RCC 7860 (cell line): ENCODE measurements around the gene RAD50.

Source experiments
- DNase-seq: peaks from one replicate; pipeline ENCODE4 v3.0.0-alpha.2; 2015; ENCODE audit warnings: low spot score
- FAIRE-seq: peaks from 2 replicates; lab custom pipeline; 2012; peaks lifted over from hg19 to GRCh38; lab: Jason Lieb, UNC

The RAD50 gene

DNA sequence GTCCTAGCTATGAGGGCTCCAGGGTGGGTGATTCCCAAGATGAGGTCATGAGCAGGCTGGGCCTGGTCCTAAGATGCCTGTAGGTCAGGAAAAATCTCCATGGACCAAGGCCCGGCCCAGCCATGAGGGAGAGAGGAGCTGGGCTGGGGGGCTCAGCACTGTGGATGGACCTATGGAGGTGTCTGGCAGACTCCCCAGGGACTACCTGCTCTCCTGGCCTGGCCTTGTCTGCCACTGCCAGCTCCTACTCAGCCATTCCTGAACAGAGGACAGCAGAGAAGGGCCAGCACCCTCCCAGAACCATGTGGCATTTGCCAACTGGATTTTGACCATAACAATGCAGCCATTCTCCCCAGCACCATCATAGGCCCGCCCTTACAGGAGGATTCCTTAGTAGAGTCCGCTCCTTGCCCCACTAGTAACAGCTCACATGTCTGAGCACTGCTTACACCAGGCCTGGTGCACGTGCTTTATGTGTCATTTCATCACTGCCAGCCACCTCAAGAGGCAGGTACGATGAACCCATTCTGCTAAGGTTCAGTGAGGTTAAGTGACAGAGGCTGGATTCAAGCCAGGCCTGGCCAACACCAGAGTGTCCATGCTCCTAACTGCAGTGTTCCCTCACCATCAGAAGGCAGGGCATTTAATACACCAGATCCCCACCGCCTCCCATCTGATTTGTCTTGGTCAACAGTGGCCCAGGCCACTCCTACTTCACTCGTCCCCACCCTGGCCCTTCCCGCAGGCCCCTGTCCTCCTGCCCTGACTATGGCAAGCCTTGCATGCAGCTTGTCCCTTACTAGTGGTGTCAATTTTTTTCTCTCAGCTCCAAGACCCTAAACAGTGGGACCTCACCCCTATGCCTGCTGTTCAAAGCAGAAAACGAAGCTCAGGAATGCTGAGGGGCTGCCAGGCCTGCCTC, 101.9 kb downstream of the RAD50 start:
- no peak for DNase-seq
- FAIRE-seq, result no peak

GRCh38 chr5:132659598-132660493, 103.1 kb downstream of the RAD50 start:
- FAIRE-seq, result no peak

GRCh38 chr5:132661231-132662003, 104.6 kb downstream of the RAD50 start:
- FAIRE-seq (no peak), DNase-seq (no peak)

More at GRCh38 chr5:132659598-132660493, 103.1 kb downstream of the RAD50 start:
- DNase-seq, result no peak

DNA sequence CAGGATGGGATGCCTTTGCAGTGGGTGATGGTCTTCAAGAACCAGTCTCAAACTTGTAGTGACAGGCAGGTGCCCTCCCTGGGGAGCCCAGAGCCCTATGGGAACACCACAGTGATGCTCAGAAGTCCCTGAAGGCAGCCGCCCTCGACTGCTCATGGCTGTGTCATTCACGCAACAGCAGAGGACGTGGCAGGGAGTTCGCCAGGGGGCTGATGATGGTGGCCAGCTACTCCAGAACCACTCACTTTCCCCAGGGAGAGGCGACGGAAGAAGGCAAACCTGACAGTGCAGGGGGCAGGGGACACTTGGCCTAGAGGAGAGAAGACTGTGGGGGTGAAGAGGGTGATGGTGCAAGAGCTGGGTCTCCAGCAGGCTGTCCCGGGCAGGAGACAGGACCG, 105.2 kb downstream of the RAD50 start:
- no peak for DNase-seq
- no peak for FAIRE-seq

GRCh38 chr5:132662925-132663770, 106.4 kb downstream of the RAD50 start:
- no peak for DNase-seq
- no peak for FAIRE-seq

DNA sequence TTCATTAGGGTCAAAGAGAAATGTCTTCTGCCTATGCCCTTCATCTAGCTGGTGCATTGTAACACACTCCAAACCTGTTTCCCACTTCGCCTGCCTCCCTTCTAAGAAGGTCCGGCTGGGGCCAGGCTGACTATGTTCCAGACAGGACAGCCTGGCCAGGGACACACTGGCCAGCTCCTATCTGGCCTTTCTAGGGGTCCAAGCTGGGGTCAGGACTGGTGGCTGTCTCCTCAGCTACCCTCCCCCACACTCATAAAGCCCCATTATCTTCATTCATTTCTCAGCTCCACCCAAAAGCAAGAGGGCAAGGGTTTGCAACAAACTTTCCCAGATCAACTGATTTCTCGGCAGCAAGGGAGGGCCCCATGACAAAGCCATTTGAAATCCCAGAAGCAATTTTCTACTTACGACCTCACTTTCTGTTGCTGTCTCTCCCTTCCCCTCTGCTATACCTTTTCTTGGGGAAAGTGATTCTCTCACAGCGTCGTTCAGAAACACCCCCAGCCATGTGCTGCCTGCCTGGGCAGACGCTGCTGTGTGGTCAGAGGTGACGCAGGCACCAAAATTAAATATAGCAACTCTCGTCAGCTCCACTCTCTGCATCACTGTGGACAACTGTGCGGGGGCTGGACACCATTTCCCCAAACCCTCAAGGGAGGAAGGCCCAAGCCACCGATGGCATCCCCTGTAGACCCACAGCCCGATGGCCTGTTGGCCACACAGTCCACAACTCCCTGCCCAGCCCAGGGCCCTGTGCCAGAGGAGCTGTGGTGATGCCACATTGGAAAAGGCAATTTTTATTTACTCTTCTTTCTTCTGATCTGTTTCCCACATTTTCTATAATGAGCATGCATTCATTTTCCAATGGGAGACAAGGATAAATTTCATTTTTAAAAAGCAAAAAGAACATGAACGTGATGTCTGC, 107.3 kb downstream of the RAD50 start:
- no peak for FAIRE-seq
- DNase-seq, result no peak

GRCh38 chr5:132664696-132665209, 108.0 kb downstream of the RAD50 start:
- DNase-seq, result no peak
- FAIRE-seq, result no peak

GRCh38 chr5:132665574-132666080, 108.8 kb downstream of the RAD50 start:
- FAIRE-seq (no peak), DNase-seq (no peak)

DNA sequence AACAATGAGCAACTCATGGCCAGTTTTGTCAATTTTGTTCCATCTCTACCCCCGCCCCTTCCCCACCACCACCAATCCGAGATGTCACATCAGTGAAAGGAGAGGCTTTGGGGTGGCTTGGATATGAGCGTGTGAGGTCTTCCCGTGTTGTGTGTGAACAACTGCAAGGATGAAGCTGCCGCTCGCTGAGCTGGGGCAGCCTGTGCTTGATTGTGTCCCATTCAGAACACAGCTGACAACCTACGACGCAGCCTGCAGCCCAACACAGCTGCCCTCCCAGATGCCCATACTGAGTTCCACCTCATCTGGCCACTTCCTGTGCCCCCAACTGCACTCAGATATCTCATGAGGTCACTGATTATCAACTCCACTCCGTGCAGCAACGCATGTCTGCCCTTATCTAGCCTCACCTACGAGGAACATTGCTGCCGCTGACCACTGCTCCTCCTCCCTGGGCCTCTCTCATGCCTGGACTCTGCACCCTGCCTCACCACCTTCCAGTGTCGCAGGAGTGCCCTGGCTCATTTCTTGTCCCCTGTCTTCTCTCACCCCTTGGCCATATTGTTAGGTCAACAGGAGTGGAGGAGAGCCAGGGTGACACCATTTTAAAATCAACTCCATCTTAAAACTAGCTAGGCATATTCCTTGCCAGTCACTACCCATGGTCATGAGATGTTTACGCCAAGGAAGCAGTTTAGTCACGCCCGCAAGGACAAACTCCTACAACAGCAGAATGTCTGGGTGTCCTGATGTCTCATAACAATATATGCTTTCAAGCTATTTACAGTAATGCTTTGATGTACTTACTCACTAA, 109.7 kb downstream of the RAD50 start:
- no peak for FAIRE-seq
- no peak for DNase-seq

DNA sequence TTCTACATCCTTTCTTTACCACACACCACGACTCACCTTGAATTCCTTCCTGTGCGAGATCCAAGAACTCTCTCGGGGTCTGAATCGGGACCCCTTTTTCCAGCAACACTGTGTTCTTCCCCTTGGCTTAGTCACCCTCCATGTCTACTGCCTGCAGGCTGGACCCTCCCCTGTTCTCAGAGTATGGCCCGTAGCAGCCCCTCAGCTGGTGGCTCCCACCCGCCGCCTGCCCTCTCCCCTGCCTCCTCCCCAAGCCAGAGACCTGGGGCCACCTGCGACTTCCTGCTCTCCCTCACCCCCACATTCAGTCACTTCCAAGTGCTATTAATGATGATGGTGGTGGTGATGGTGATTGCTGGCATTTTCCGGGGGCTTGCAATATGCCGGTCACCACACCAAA, 110.5 kb downstream of the RAD50 start:
- FAIRE-seq (no peak), DNase-seq (no peak)

DNA sequence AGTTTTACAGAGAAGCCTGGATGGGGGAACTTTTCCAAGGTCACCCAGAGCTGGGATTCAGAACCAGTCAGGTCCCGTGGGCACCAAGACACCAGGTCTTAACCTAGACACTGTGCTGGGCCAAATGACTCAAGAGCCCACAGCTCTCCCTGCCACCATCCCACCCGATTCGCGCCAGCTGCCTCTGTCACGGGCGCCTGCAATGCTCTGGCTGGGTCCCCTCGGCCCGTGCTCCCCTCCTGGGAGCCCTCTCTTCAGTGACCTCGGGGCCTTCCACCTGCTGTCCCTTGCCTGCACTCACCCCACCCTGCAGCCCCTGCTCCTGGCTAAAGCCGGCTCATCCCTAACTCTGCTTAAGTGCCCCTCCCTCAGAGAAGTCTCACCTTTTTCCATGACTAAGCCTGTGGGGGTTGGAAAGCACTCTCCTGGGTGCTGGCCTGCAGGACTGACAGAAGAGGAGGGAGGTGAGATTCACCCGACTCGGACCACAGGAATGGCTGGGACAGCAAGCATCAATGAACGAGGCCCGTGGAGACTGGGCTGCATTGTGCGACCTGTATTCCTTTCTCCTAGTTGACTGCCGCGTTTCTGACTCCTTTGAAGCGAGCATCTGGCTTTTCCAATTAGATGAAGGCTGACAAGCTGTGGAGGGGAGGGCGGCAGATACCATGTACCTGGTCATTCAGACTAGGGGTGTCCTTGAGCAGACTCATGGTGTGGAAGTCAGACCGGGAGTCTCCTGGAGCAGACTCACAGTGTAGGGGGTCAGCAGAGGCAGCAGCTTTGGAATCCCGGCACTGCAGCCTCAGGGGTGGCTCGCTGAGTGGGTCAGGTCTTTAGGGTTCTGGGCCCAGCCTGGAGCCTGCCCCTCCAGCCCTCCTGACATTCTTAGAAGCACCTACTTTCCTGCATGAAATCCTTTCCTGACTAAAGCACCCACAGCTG, 111.3 kb downstream of the RAD50 start:
- DNase-seq, result no peak
- FAIRE-seq, result no peak

GRCh38 chr5:132668706-132669454, 112.1 kb downstream of the RAD50 start:
- FAIRE-seq (no peak), DNase-seq (no peak)

GRCh38 chr5:132669455-132669820, 112.7 kb downstream of the RAD50 start:
- FAIRE-seq (no peak), DNase-seq (no peak)

DNA sequence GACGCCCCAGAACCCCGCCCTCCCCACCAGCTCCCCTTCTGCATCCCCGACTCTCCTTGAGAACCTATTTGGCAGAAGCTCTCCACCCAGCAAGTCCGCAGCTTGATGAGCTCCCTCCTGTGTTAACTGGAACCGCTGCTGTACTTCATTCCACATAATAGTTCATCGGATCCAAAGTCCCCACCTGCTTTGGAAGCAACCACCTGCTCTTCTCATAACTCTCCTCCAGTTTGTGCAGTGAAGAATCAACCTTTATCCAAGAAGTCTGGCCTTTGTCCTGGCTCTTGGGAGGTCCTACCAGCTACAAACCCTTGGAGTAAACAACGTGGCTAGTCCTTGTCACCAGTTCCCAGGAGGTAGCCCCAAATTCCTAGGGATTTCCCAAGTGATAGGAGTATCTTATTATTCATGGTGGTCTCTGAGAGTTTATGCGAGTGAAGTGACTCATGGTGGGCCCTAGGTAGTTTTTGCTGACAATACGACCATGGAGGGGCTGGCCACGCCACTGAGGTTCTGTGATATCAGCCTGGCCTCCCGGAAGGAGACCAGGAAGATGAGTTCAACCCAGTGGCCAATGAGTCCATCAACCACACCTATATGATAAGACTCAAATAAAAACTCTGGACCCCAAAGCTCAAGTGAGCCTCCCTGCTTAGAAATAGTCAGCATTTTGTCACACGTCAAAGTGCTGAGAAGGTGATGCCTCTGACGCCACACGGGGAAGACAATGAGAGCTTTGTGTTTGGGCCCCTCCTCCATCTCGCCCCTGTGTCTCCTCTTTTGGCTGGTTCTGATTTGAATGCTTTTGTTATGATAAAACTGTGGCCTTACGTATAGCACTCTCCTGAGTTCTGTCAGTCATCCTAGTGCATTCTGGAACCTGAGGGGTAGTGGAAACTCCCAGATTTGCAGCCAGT, 113.4 kb downstream of the RAD50 start:
- no peak for FAIRE-seq
- DNase-seq, result no peak

GRCh38 chr5:132671000-132671399, 114.2 kb downstream of the RAD50 start:
- DNase-seq (no peak), FAIRE-seq (no peak)
